SK-N-SH treated with all-trans-retinoic acid at 6 μM for 48 hours (cell line): ENCODE measurements around the gene DIP2C.

ENCODE experiments used
- CSDC2 ChIP-seq: fragments of 250-450 bp; sonication (Bioruptor Pico); IDR thresholded peaks from 2 replicates; pipeline ENCODE4 v1.5.0; 2020; ENCODE audit warnings: mild to moderate bottlenecking, moderate library complexity
- ISL1 ChIP-seq: fragments of 250-450 bp; sonication (Bioruptor Pico); IDR thresholded peaks from 2 replicates; pipeline ENCODE4 v2.1.2; 2022; ENCODE audit warnings: mild to moderate bottlenecking, moderate library complexity
- RARB ChIP-seq: fragments of 250-450 bp; sonication (Bioruptor Pico); IDR thresholded peaks from 2 replicates; pipeline ENCODE4 v1.8.0; 2021; ENCODE audit warnings: mild to moderate bottlenecking, moderate library complexity
- ZFP3 ChIP-seq: fragments of 250-450 bp; sonication (Bioruptor Pico); IDR thresholded peaks from 2 replicates; pipeline ENCODE4 v1.5.0; 2020; ENCODE audit warnings: mild to moderate bottlenecking, moderate library complexity
- ZNF565 ChIP-seq: fragments of 450-650 bp; formaldehyde crosslinking; conservative IDR thresholded peaks from 2 replicates; pipeline ENCODE4 v1.5.0; 2020; ENCODE audit warnings: low read depth, mild to moderate bottlenecking, moderate library complexity
- TF ChIP-seq, protein P1 (sequence below): fragments of 250-450 bp; sonication (Bioruptor Pico); IDR thresholded peaks from 2 replicates; pipeline ENCODE4 v1.8.0; 2020; ENCODE audit warnings: mild to moderate bottlenecking, moderate library complexity, borderline replicate concordance
- TF ChIP-seq, protein P2 (sequence below): fragments of 250-450 bp; sonication (Bioruptor Pico); IDR thresholded peaks from 2 replicates; pipeline ENCODE4 v1.5.1; 2020; ENCODE audit warnings: low read depth, mild to moderate bottlenecking, moderate library complexity

DNA sequence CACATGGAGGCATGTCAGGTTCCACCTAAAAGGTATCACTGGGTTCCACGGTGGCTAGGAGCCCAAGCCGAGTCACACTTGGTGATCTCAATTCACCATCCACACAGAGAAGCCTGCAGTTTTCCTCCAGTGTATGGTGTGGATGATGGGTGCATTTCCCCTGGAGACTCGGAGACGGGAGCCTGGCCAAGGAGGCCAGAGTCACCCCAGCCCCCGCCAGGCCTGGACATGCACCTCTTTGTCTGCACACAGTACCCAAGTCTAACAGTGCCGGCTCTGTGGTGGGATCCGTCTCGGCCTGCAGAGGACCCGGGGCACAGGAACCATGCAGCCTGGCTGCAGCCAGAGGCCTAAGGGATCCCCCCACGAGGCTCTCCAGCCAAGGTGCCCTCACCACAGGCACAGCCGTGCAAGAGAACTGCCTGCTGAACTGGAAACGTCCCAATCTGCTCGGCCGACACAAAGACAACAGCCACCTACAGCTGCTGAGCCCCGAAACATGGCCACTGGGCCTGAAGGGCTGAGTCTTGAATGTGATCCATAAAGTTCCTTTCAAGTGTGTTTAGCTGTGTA, 75.2 kb downstream of the DIP2C start:
- no peak for TF ChIP-seq RARB (CRISPR knock-in tag)
- TF ChIP-seq, protein P1, sequence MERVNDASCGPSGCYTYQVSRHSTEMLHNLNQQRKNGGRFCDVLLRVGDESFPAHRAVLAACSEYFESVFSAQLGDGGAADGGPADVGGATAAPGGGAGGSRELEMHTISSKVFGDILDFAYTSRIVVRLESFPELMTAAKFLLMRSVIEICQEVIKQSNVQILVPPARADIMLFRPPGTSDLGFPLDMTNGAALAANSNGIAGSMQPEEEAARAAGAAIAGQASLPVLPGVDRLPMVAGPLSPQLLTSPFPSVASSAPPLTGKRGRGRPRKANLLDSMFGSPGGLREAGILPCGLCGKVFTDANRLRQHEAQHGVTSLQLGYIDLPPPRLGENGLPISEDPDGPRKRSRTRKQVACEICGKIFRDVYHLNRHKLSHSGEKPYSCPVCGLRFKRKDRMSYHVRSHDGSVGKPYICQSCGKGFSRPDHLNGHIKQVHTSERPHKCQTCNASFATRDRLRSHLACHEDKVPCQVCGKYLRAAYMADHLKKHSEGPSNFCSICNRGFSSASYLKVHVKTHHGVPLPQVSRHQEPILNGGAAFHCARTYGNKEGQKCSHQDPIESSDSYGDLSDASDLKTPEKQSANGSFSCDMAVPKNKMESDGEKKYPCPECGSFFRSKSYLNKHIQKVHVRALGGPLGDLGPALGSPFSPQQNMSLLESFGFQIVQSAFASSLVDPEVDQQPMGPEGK (CRISPR knock-in tag) = no peak
- TF ChIP-seq CSDC2 (CRISPR knock-in tag) = no peak
- TF ChIP-seq, protein P2, sequence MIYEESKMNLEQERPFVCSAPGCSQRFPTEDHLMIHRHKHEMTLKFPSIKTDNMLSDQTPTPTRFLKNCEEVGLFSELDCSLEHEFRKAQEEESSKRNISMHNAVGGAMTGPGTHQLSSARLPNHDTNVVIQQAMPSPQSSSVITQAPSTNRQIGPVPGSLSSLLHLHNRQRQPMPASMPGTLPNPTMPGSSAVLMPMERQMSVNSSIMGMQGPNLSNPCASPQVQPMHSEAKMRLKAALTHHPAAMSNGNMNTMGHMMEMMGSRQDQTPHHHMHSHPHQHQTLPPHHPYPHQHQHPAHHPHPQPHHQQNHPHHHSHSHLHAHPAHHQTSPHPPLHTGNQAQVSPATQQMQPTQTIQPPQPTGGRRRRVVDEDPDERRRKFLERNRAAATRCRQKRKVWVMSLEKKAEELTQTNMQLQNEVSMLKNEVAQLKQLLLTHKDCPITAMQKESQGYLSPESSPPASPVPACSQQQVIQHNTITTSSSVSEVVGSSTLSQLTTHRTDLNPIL = no peak
- no peak for TF ChIP-seq ZFP3 (CRISPR knock-in tag)
- TF ChIP-seq ZNF565 (CRISPR knock-in tag) = no peak
- no peak for TF ChIP-seq ISL1 (CRISPR knock-in tag)
